ENCODE results near the gene SYF2.

Gene SYF2

DNA sequence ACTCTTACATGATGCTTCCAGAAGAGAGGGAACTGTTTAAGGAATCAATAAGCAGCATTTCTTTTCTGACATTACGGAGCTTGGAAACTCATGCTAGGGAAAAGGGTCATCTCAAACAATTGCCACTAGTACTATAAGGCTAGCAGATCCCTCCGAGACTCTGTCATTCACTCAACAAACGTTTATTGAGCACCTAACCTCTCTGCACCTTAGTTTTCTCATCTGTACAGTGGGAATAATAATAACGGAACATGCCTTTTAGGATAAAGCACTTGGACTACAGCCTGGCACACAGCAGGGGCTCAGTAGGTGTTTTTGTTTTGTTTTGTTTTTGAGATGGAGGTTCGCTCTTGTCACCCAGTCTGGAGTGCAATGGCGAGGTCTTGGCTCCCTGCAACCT, 51.3 kb downstream of the SYF2 start:
- ChIA-PET POLR2A (no interaction called here), CTCF (interaction anchor here (2.9 kb wide), 1 partner anchor 24 kb away, joined by 15 read pairs; no protein-coding TSS in a partner anchor)

DNA sequence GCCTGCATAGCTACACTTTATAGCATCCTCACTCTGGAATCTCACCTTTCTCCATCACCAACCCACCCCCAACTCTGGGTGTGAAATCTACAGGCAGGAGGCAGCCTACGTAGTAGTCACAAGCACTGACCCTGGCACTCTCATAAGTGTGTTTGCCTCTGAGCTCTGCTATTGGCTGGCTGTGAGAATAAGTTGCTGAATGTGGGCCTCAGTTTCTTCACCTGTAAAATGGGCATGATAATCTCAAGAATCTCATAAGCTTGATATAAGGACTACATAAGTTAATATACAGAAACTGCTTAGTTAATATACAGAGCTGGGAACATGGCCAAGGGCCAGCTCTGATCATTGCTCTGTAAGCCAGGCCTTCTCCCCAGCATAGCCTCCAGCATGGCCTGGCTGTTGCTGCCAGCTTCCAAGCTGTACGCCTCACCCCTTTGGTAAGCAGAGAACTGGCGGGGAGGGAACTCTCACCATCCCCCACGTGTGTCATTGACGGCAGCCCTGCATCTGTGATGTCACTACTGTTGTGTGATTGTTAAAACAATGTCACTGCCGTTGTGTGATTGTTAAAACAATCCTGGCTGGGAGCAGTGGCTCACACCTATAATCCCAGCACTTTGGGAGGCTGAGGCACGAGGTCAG, 53.3 kb downstream of the SYF2 start:
- TF ChIP-seq, protein P1, sequence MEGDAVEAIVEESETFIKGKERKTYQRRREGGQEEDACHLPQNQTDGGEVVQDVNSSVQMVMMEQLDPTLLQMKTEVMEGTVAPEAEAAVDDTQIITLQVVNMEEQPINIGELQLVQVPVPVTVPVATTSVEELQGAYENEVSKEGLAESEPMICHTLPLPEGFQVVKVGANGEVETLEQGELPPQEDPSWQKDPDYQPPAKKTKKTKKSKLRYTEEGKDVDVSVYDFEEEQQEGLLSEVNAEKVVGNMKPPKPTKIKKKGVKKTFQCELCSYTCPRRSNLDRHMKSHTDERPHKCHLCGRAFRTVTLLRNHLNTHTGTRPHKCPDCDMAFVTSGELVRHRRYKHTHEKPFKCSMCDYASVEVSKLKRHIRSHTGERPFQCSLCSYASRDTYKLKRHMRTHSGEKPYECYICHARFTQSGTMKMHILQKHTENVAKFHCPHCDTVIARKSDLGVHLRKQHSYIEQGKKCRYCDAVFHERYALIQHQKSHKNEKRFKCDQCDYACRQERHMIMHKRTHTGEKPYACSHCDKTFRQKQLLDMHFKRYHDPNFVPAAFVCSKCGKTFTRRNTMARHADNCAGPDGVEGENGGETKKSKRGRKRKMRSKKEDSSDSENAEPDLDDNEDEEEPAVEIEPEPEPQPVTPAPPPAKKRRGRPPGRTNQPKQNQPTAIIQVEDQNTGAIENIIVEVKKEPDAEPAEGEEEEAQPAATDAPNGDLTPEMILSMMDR (IDR thresholded peaks at IDR 0.05; ENCODE audit: insufficient read depth, low read length, missing control alignments): no peak
- H3K4me3 ChIP-seq (ENCODE audit: low read depth, low read length): no peak overlapping the region
- DNase-seq (ENCODE audit: low read depth, low spot score): no peak
- POLR2A ChIA-PET: no interaction called here
- CTCF ChIA-PET: interaction anchor here (1.0 to 2.9 kb wide), 3 partner anchors 26 to 142 kb away, joined by 3 to 15 read pairs (median 3); no protein-coding TSS in a partner anchor

More for the DNA sequence above, 51.3 kb downstream of the SYF2 start:
- TF ChIP-seq, protein P1 (IDR thresholded peaks at IDR 0.05; ENCODE audit: insufficient read depth, low read length, missing control alignments): no peak
- DNase-seq (ENCODE audit: low read depth, low spot score): no peak
- no peak overlapping the region for H3K4me3 ChIP-seq (ENCODE audit: low read depth, low read length)

DNA sequence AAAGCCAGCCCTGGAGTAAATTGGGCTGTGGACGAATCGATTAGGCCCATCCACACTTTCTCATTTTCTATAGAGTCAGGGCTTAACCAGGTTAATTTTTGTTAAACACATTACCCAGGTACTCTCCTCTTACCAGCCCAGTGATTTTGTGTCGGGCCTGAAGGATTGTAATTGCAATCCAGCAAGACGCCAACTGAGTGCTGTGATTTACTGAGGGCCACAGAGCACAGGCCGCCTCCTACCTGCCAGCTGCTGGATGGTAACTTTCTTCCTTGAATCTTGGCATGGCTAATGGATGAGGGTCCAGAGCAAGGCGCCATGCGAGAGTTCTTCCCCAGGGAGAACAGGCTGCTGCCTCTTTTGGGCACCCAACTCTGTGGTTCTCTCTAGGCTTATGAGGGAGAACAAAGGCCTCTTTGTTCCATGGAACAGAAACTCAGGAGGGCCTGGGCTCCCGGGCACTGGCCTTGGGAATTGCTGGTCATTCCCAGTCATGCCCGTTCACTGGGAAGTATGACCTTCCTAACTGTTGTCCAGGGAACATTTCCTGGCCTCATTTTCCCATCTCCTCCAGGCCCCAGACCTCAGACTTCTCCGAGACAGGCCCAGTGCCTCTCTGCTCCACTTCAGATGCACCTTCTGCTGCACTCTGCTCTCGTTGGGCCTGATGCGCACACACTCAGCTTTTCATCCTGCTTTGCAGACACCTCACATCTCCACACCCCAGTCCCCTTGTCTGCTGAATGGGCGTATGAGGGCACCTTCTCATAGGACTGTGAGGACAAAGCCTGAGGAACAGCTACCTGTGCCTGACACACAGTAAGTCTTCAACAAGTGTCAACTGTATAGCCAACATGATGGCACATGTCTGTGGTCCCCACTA, 57.3 kb downstream of the SYF2 start:
- DNase-seq (ENCODE audit: low read depth, low spot score): no peak
- POLR2A ChIA-PET: no interaction called here
- CTCF ChIA-PET: no interaction called here
- TF ChIP-seq, protein P1 (IDR thresholded peaks at IDR 0.05; ENCODE audit: insufficient read depth, low read length, missing control alignments): no peak
- no peak overlapping the region for H3K4me3 ChIP-seq (ENCODE audit: low read depth, low read length)

DNA sequence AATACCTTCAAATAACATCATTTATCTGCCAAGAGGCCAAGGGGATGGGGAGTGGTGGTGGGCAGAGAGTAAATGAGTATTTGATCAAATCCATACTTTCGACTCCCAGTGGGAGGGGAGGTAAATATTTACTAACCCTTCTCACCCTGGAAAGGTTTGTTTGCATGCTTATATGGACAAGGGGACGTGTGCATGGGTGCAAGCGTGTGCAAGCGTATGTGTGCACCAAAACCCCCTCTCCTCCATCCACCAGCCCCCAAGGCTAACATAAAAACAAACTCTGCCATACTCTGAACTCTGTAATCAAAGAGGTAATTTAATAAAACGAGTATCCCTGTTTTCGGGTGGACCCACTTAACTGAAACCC, 58.0 kb downstream of the SYF2 start:
- no peak for DNase-seq (ENCODE audit: low read depth, low spot score)
- ChIA-PET POLR2A (no interaction called here), CTCF (no interaction called here)
- H3K4me3 ChIP-seq (ENCODE audit: low read depth, low read length): no peak overlapping the region
- TF ChIP-seq, protein P1 (IDR thresholded peaks at IDR 0.05; ENCODE audit: insufficient read depth, low read length, missing control alignments): no peak

DNA sequence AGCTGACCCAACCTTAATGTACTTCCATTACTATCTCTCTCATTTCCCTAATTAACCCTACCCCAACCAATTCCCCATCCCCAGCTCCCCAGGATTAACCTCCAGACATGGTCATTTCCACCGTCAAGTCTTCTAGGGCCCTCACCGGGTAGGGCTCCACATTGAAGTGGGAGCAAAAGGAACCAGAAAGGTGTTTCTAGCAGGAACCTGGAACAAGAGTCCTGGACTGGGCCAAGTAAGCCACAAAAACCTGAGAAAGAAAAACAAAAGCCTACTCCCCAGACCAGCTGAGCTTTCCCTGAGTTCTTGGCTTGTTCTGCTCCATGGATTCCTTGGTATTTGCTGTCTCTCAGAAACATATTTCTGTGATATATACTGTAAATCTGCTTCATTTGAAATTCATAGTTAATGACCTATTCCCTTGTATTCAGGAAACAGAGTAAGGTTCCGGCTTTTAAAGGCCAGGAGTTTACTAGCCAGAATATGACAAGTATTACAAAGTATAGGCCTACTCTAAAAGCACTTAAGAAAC, 58.4 kb downstream of the SYF2 start:
- TF ChIP-seq, protein P1 (IDR thresholded peaks at IDR 0.05; ENCODE audit: insufficient read depth, low read length, missing control alignments): no peak
- CTCF ChIA-PET: no interaction called here
- no peak overlapping the region for H3K4me3 ChIP-seq (ENCODE audit: low read depth, low read length)
- no peak for DNase-seq (ENCODE audit: low read depth, low spot score)
- POLR2A ChIA-PET: no interaction called here
